ENCODE measurements around the gene CLMP. TPM values are rescaled to one million over a fixed set of nuclear protein-coding genes. Genes with fewer than 3 reads are reported as not detected.

CLMP gene
- total RNA-seq, 3 donors from 2014 or later (not counting 1 experiment from before 2014, with no cell fraction given) = 0.07 to 0.45 TPM; not detected in 1

DNA sequence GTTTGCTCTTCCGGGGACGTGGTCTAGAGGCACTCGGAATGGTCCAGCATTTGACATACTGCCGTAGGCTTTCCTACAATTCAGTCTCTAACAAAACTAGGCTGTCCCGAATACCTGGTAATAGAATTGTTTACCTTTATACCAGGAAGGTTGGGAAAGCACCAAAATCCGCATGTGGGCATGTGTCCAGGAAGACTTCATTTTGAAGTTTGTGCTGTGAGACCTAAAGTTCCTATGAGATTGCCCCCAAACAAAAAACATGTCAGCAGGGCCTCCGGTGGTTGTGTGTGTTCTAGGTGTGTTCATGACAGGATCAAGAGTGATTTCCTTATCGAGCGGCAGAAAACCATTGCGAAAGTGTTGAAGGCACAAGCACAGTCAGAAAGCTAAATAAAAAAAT is 159.2 kb downstream of the CLMP start:
- DNase-seq = no peak

DNA sequence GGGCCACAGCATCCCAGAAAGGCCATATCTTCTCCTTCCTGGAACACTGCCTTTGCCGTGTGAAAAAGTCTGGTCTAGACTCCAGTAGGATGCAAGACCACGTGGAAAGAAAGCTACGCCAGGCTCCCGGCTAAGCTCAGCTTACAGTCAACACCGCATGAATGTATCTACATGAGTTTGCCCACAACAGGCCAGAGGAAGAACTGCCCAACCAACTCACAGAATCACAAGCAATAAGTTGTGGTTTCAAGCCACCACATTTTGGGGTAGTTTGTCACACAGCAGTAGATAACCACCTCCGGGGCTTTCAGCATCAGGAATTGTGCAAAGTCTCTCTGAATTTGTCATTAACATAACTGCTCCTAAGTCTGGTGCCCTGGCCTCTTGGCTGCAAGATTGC is 160.5 kb downstream of the CLMP start:
- DNase-seq = no peak
- Histone ChIP-seq H3K27me3 (ENCODE audit: control insufficient read depth, insufficient read depth, low read length) (no peaks in the 10 kb centered on the region), H3K4me3 (ENCODE audit: low read length) (no peak overlapping the region), H3K9me3 (ENCODE audit: control insufficient read depth, insufficient read depth, low read length) (no peaks in the 10 kb centered on the region), H3K4me1 (ENCODE audit: control insufficient read depth, insufficient read depth, low read length) (no peaks in the 10 kb centered on the region), H3K36me3 (ENCODE audit: control insufficient read depth, insufficient read depth, low read length) (no peaks in the 10 kb centered on the region), H3K27ac (ENCODE audit: low read length) (no peak overlapping the region)
- 56% methylated on average over 6 of the region's 6 CpGs for WGBS (ENCODE audit: insufficient coverage)
- ATAC-seq = peak in 2 of 3 donors; percentile 52 to 63
- no peaks in the 10 kb centered on the region for H3K27me3 Mint-ChIP-seq (ENCODE audit: low read depth in 2 of 2)
- peaks cover 0 to 6% of the 10 kb centered on the region in 2 donors for H3K4me1 Mint-ChIP-seq
- H3K36me3 Mint-ChIP-seq = no peaks in the 10 kb centered on the region
- no peak overlapping the region for H3K4me3 Mint-ChIP-seq
- intact Hi-C loops (cut with micrococcal nuclease) = no loop called here
- no peak overlapping the region for H3K27ac Mint-ChIP-seq
- no peak for TF ChIP-seq CTCF (IDR thresholded peaks at IDR 0.05)
- no peaks in the 10 kb centered on the region for H3K9me3 Mint-ChIP-seq

More for the DNA sequence above, 159.2 kb downstream of the CLMP start:
- H3K9me3 ChIP-seq (ENCODE audit: control insufficient read depth, insufficient read depth, low read length) = no peaks in the 10 kb centered on the region
- H3K36me3 ChIP-seq (ENCODE audit: control insufficient read depth, insufficient read depth, low read length) = no peaks in the 10 kb centered on the region
- WGBS (ENCODE audit: insufficient coverage) = 92% methylated on average over 10 of the region's 10 CpGs
- H3K4me1 Mint-ChIP-seq = peaks cover 0 to 6% of the 10 kb centered on the region in 2 donors
- no peaks in the 10 kb centered on the region for H3K27me3 Mint-ChIP-seq (ENCODE audit: low read depth in 2 of 2)
- no peak for TF ChIP-seq CTCF (IDR thresholded peaks at IDR 0.05)
- no peaks in the 10 kb centered on the region for H3K4me1 ChIP-seq (ENCODE audit: control insufficient read depth, insufficient read depth, low read length)
- H3K4me3 ChIP-seq (ENCODE audit: low read length) = no peak overlapping the region
- H3K4me3 Mint-ChIP-seq = no peak overlapping the region
- no peak overlapping the region for H3K27ac Mint-ChIP-seq
- H3K27ac ChIP-seq (ENCODE audit: low read length) = no peak overlapping the region
- H3K9me3 Mint-ChIP-seq = no peaks in the 10 kb centered on the region
- no peak for ATAC-seq
- no peaks in the 10 kb centered on the region for H3K27me3 ChIP-seq (ENCODE audit: control insufficient read depth, insufficient read depth, low read length)
- intact Hi-C loops (cut with micrococcal nuclease) = no loop called here
- H3K36me3 Mint-ChIP-seq = no peaks in the 10 kb centered on the region

GRCh38 chr11:123033895-123034294 is 161.2 kb downstream of the CLMP start:
- no peak overlapping the region for H3K4me3 Mint-ChIP-seq
- H3K27ac Mint-ChIP-seq = no peak overlapping the region
- Histone ChIP-seq H3K27me3 (ENCODE audit: control insufficient read depth, insufficient read depth, low read length) (no peaks in the 10 kb centered on the region), H3K4me1 (ENCODE audit: control insufficient read depth, insufficient read depth, low read length) (no peaks in the 10 kb centered on the region), H3K27ac (ENCODE audit: low read length) (no peak overlapping the region), H3K36me3 (ENCODE audit: control insufficient read depth, insufficient read depth, low read length) (no peaks in the 10 kb centered on the region), H3K9me3 (ENCODE audit: control insufficient read depth, insufficient read depth, low read length) (no peaks in the 10 kb centered on the region), H3K4me3 (ENCODE audit: low read length) (no peak overlapping the region)
- TF ChIP-seq CTCF (IDR thresholded peaks at IDR 0.05) = no peak
- ATAC-seq (no peak), DNase-seq (peak in 1 of 2 donors; percentile 25)
- WGBS (ENCODE audit: insufficient coverage) = 80% methylated on average over 8 of the region's 10 CpGs
- H3K9me3 Mint-ChIP-seq = no peaks in the 10 kb centered on the region
- peaks cover 0 to 6% of the 10 kb centered on the region in 2 donors for H3K4me1 Mint-ChIP-seq
- H3K27me3 Mint-ChIP-seq (ENCODE audit: low read depth in 2 of 2) = no peaks in the 10 kb centered on the region
- H3K36me3 Mint-ChIP-seq = no peaks in the 10 kb centered on the region
- intact Hi-C loops (cut with micrococcal nuclease) = no loop called here

DNA sequence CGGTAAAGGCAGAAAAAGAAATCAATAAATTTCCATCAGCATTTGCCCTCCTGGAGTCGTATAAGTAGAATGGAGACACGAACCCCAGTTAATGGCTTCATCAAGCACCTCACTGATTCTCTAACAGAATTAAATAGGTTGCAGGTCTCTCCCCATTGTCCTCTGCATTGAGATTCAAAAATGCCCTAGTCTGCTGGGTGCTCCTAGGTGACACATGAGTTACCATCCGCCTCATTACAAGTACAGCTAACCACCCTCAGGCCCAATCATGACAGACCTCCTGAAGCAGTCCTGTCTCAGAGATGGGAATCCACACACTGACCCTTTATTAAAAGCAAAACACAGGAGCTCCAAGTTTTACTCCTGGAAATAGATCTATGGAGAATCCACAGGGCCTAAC is 164.5 kb downstream of the CLMP start:
- H3K9me3 Mint-ChIP-seq = no peaks in the 10 kb centered on the region
- Histone ChIP-seq H3K9me3 (ENCODE audit: control insufficient read depth, insufficient read depth, low read length) (no peaks in the 10 kb centered on the region), H3K36me3 (ENCODE audit: control insufficient read depth, insufficient read depth, low read length) (no peaks in the 10 kb centered on the region), H3K4me1 (ENCODE audit: control insufficient read depth, insufficient read depth, low read length) (no peaks in the 10 kb centered on the region), H3K27me3 (ENCODE audit: control insufficient read depth, insufficient read depth, low read length) (no peaks in the 10 kb centered on the region), H3K4me3 (ENCODE audit: low read length) (no peak overlapping the region), H3K27ac (ENCODE audit: low read length) (no peak overlapping the region)
- intact Hi-C loops (cut with micrococcal nuclease) = no loop called here
- peaks cover 0 to 6% of the 10 kb centered on the region in 2 donors for H3K4me1 Mint-ChIP-seq
- WGBS (ENCODE audit: insufficient coverage) = 99% methylated on average over 4 of the region's 4 CpGs
- ATAC-seq (no peak), DNase-seq (no peak)
- no peak overlapping the region for H3K4me3 Mint-ChIP-seq
- H3K27me3 Mint-ChIP-seq (ENCODE audit: low read depth in 2 of 2) = no peaks in the 10 kb centered on the region
- TF ChIP-seq CTCF (IDR thresholded peaks at IDR 0.05) = no peak
- no peak overlapping the region for H3K27ac Mint-ChIP-seq
- H3K36me3 Mint-ChIP-seq = no peaks in the 10 kb centered on the region

Data from natural killer cell (primary cell).